Fibroblast of lung (primary cell): ENCODE data around the gene SYN1. TPM values are rescaled to one million over a fixed set of nuclear protein-coding genes. Genes with fewer than 3 reads are reported as not detected.

ENCODE experiments used
- DNase-seq, 2 donors: peaks; one replicate each; pipeline versions ENCODE4 v3.0.0 to v3.0.0-alpha.2; 2010; ENCODE audit warnings: low read depth in 2 of 2
- H2AFZ ChIP-seq: 2 replicates; pipeline ENCODE4 v1.5.1; 2012; ENCODE audit warnings: low read length, control low read depth, inconsistent platforms
- H3K27ac ChIP-seq: 2 replicates; pipeline ENCODE4 v1.5.1; 2011; ENCODE audit warnings: low read length, control low read depth; ENCODE audit not compliant: insufficient read depth
- H3K27me3 ChIP-seq: 2 replicates; pipeline ENCODE4 v1.5.1; 2011; ENCODE audit warnings: mild to moderate bottlenecking, low read length; ENCODE audit not compliant: control insufficient read depth, insufficient read depth
- H3K36me3 ChIP-seq: 2 replicates; pipeline ENCODE4 v1.5.1; 2011; ENCODE audit warnings: low read length; ENCODE audit not compliant: control insufficient read depth, insufficient read depth
- H3K4me1 ChIP-seq: 2 replicates; pipeline ENCODE4 v1.5.1; 2011; ENCODE audit warnings: low read length; ENCODE audit not compliant: control insufficient read depth, insufficient read depth; ENCODE audit errors: extremely low read depth
- H3K4me2 ChIP-seq: 2 replicates; pipeline ENCODE4 v1.5.1; 2011; ENCODE audit warnings: low read length, control low read depth; ENCODE audit not compliant: insufficient read depth; ENCODE audit errors: extremely low read depth
- H3K4me3 ChIP-seq, 4 experiments: fragments of 200-600 bp in 1 of 4; sonication (generic) in 1 of 4; replicated peaks in 1 of 4; 2 replicates each; pipeline ENCODE4 v1.5.1; 2011 to 2016; ENCODE audit warnings: low read length in 4 of 4, low read depth in 3 of 4, mild to moderate bottlenecking in 3 of 4, control low read depth in 2 of 4, inconsistent platforms in 1 of 4, mixed read lengths in 1 of 4; ENCODE audit not compliant: insufficient read depth in 1 of 4; ENCODE audit errors: control extremely low read depth in 1 of 4
- H3K79me2 ChIP-seq: 2 replicates; pipeline ENCODE4 v1.5.1; 2012; ENCODE audit warnings: mild to moderate bottlenecking, low read length, inconsistent platforms; ENCODE audit not compliant: control insufficient read depth, insufficient read depth
- H3K9ac ChIP-seq: 2 replicates; pipeline ENCODE4 v1.5.1; 2011; ENCODE audit warnings: mild to moderate bottlenecking, low read length, control low read depth; ENCODE audit not compliant: insufficient read depth
- H3K9me3 ChIP-seq: 2 replicates; pipeline ENCODE4 v1.5.1; 2012; ENCODE audit warnings: low read depth, low read length; ENCODE audit not compliant: control insufficient read depth, insufficient read depth
- H4K20me1 ChIP-seq: 2 replicates; pipeline ENCODE4 v1.5.1; 2011; ENCODE audit warnings: low read length; ENCODE audit not compliant: control insufficient read depth, insufficient read depth; ENCODE audit errors: extremely low read depth
- EZH2 ChIP-seq: IDR thresholded peaks from 2 replicates; pipeline ENCODE4 v1.5.1; 2012; ENCODE audit warnings: low read length, control low read depth, mild to moderate bottlenecking; ENCODE audit errors: missing control alignments
- polyA plus RNA-seq, 2 donors: library from polyadenylated mRNA; depleted of rRNA in 1 of 2; stranded (reverse) in 1 of 2; unstranded in 1 of 2; fragments of >200 nt; gene quantifications; 2 replicates each; pipeline ENCODE4 v1.2.1, GENCODE V29; 2011 to 2012; ENCODE audit warnings: missing spikeins in 1 of 2
- total RNA-seq: library from RNA; depleted of rRNA; stranded (reverse); fragments of >200 nt; gene quantifications from 2 replicates; pipeline ENCODE4 v1.2.1, GENCODE V29; 2014
- TF ChIP-seq, protein P1 (sequence below), 2 donors: IDR thresholded peaks in 1 of 2; conservative IDR thresholded peaks in 1 of 2; 1 replicate in 1 of 2; 2 replicates in 1 of 2; pipeline ENCODE4 v1.5.1; 2011 to 2012; ENCODE audit warnings: low read length in 2 of 2, control low read depth in 1 of 2, inconsistent platforms in 1 of 2, low read depth in 1 of 2, mild to moderate bottlenecking in 1 of 2

Gene SYN1
- total and polyA plus RNA-seq, 2 donors (not counting 1 experiment from before 2014, with no cell fraction given) = 0.17 to 0.56 TPM

DNA sequence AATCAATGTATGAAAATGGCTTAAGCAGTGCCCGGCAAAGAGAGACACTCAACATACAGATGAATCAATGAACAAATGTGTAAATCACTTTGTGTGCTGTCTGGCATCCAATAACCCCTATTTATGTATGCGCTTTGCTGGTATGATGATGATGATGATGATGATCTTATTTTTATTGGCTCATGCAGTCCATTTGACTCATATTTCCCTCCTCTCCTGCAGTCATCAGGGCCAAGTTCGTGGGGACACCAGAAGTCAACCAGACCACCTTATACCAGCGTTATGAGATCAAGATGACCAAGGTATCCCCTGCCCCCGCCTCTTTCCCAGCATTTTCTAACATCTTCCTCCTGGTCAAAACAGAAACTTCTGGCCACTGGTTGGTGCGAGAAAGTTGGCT, 34.9 kb downstream of the SYN1 start:
- no peak overlapping the region for H2AFZ ChIP-seq
- no peak overlapping the region for H3K27ac ChIP-seq
- H3K79me2 ChIP-seq = peaks cover 26% of the 10 kb centered on the region
- TF ChIP-seq, protein P1, sequence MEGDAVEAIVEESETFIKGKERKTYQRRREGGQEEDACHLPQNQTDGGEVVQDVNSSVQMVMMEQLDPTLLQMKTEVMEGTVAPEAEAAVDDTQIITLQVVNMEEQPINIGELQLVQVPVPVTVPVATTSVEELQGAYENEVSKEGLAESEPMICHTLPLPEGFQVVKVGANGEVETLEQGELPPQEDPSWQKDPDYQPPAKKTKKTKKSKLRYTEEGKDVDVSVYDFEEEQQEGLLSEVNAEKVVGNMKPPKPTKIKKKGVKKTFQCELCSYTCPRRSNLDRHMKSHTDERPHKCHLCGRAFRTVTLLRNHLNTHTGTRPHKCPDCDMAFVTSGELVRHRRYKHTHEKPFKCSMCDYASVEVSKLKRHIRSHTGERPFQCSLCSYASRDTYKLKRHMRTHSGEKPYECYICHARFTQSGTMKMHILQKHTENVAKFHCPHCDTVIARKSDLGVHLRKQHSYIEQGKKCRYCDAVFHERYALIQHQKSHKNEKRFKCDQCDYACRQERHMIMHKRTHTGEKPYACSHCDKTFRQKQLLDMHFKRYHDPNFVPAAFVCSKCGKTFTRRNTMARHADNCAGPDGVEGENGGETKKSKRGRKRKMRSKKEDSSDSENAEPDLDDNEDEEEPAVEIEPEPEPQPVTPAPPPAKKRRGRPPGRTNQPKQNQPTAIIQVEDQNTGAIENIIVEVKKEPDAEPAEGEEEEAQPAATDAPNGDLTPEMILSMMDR (conservative IDR thresholded peaks at IDR 0.05 in 1 of 2, IDR thresholded peaks at IDR 0.05 in 1 of 2; ENCODE audit: low read depth in 1 of 2, low read length in 2 of 2) = no peak
- TF ChIP-seq EZH2 = no peak
- H3K4me2 ChIP-seq = peak overlapping the region; percentile 85
- H3K9me3 ChIP-seq = no peaks in the 10 kb centered on the region
- no peaks in the 10 kb centered on the region for H4K20me1 ChIP-seq
- no peak for DNase-seq
- peak overlapping the region in 3 of 4 experiments; percentile 21 to 73 (median 73) for H3K4me3 ChIP-seq
- H3K36me3 ChIP-seq = peaks cover 3% of the 10 kb centered on the region
- H3K9ac ChIP-seq = no peak overlapping the region
- no peaks in the 10 kb centered on the region for H3K4me1 ChIP-seq
- no peaks in the 10 kb centered on the region for H3K27me3 ChIP-seq

- H3K9ac ChIP-seq = peak overlapping the region; percentile 53
- H4K20me1 ChIP-seq = no peaks in the 10 kb centered on the region
- H3K79me2 ChIP-seq = peaks cover 26% of the 10 kb centered on the region
- TF ChIP-seq EZH2 = no peak
- TF ChIP-seq, protein P1 (conservative IDR thresholded peaks at IDR 0.05 in 1 of 2, IDR thresholded peaks at IDR 0.05 in 1 of 2; ENCODE audit: low read depth in 1 of 2, low read length in 2 of 2) = no peak
- H3K36me3 ChIP-seq = peaks cover 3% of the 10 kb centered on the region
- peaks cover 7% of the 10 kb centered on the region for H3K4me1 ChIP-seq
- H3K27me3 ChIP-seq = no peaks in the 10 kb centered on the region
- H2AFZ ChIP-seq = no peak overlapping the region
- H3K27ac ChIP-seq = peak overlapping the region; percentile 83
- H3K4me2 ChIP-seq = peak overlapping the region; percentile 85
- H3K9me3 ChIP-seq = no peaks in the 10 kb centered on the region
- no peak for DNase-seq
- H3K4me3 ChIP-seq = peak overlapping the region; percentile 66 to 77 (median 73)
These were observed 36.3 kb downstream of the SYN1 start for GRCh38 chrX:47583240-47583861.

DNA sequence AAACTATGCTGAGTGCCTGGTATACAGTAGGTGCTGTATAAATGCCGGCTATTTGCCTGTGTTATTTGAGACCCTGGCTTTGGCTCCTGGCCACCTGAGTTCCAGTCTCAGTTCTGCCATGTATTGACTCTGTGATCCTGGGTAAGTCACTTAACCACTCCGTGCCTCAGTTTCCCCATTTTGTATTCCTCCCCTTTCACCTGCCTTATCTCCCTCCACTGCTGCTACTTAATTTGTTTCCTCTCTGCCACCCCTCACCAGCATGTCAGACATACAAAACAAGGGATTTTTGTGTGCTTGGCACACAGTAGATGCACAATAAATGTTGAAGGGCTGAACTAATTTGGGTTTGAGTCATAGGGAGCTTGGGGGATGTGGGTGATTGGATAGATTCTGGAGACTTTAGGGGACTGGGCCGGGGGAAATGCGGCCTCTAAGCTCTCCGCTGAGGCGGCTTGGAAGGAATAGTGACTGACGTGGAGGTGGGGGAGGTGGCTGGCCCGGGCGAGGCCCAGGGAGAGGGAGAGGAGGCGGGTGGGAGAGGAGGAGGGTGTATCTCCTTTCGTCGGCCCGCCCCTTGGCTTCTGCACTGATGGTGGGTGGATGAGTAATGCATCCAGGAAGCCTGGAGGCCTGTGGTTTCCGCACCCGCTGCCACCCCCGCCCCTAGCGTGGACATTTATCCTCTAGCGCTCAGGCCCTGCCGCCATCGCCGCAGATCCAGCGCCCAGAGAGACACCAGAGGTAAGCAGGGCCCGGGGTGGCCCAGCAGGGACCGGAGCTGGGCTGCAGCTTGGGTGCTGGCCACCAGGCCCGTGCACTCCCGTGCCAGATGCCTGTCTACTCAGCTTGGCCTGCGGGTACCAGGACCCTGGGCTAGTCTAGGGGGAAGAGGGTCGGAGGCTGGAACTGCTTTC, 37.7 kb downstream of the SYN1 start, which contains the start of gene TIMP1:
TSS of gene TIMP1 (plus strand) at position 706 of the 917 bp plus-strand sequence. CDS start 980 bp downstream, outside the sequence.
- H3K27ac ChIP-seq = peak within 1 kb of the TSS; percentile 83
- peak; percentile 93 to 94 for DNase-seq
- peaks cover 26% of the 10 kb centered on the region for H3K79me2 ChIP-seq
- H2AFZ ChIP-seq = no peak within 1 kb of the TSS
- no peaks in the 10 kb centered on the region for H4K20me1 ChIP-seq
- peaks cover 14% of the 10 kb centered on the region for H3K4me1 ChIP-seq
- peak within 1 kb of the TSS; percentile 87 for H3K9ac ChIP-seq
- H3K27me3 ChIP-seq = no peaks in the 10 kb centered on the region
- peak within 1 kb of the TSS; percentile 85 for H3K4me2 ChIP-seq
- no peaks in the 10 kb centered on the region for H3K9me3 ChIP-seq
- TF ChIP-seq EZH2 = no peak
- TF ChIP-seq, protein P1 (conservative IDR thresholded peaks at IDR 0.05 in 1 of 2, IDR thresholded peaks at IDR 0.05 in 1 of 2; ENCODE audit: low read depth in 1 of 2, low read length in 2 of 2) = no peak
- peaks cover 3% of the 10 kb centered on the region for H3K36me3 ChIP-seq
- H3K4me3 ChIP-seq = peak within 1 kb of the TSS; percentile 66 to 77 (median 73)
